ENCODE results near the gene ABHD12.
A peak's percentile ranks its signal among the peaks of the same experiment; 100 is the strongest.

The ABHD12 gene

GRCh38 chr20:25398376-25399036 lies 7.9 kb upstream of the ABHD12 start:
- no peak for DNase-seq (ENCODE audit: low read depth)
- H3K4me3 ChIP-seq (ENCODE audit: low read depth, low read length): no peak overlapping the region
- TF ChIP-seq CTCF (conservative IDR thresholded peaks at IDR 0.05; ENCODE audit: low read depth, low read length): no peak

GRCh38 chr20:25397821-25398220 lies 7.2 kb upstream of the ABHD12 start:
- no peak for TF ChIP-seq CTCF (conservative IDR thresholded peaks at IDR 0.05; ENCODE audit: low read depth, low read length)
- H3K4me3 ChIP-seq (ENCODE audit: low read depth, low read length): no peak overlapping the region
- peak; percentile 24 for DNase-seq (ENCODE audit: low read depth)

GRCh38 chr20:25397096-25397495 lies 6.5 kb upstream of the ABHD12 start:
- no peak for TF ChIP-seq CTCF (conservative IDR thresholded peaks at IDR 0.05; ENCODE audit: low read depth, low read length)
- DNase-seq (ENCODE audit: low read depth): no peak
- H3K4me3 ChIP-seq (ENCODE audit: low read depth, low read length): no peak overlapping the region

GRCh38 chr20:25394996-25395395 lies 4.4 kb upstream of the ABHD12 start:
- H3K4me3 ChIP-seq (ENCODE audit: low read depth, low read length): no peak overlapping the region
- no peak for TF ChIP-seq CTCF (conservative IDR thresholded peaks at IDR 0.05; ENCODE audit: low read depth, low read length)
- no peak for DNase-seq (ENCODE audit: low read depth)

- TF ChIP-seq CTCF (conservative IDR thresholded peaks at IDR 0.05; ENCODE audit: low read depth, low read length): no peak
- DNase-seq (ENCODE audit: low read depth): no peak
Measured at GRCh38 chr20:25394276-25394675, 3.6 kb upstream of the ABHD12 start.

GRCh38 chr20:25389858-25390537 lies 637 bp downstream of the ABHD12 start:
- H3K4me3 ChIP-seq (ENCODE audit: low read depth, low read length): peak overlapping the region; percentile 89
- TF ChIP-seq CTCF (conservative IDR thresholded peaks at IDR 0.05; ENCODE audit: low read depth, low read length): no peak
- no peak for DNase-seq (ENCODE audit: low read depth)

More at GRCh38 chr20:25394276-25394675, 3.6 kb upstream of the ABHD12 start:
- H3K4me3 ChIP-seq (ENCODE audit: low read depth, low read length): no peak overlapping the region

All from choroid plexus epithelial cell (primary cell).